GM04503 (cell line): ENCODE data around the gene RAX2.

Experiments
- DNase-seq: peaks from one replicate; pipeline ENCODE4 v3.0.0-alpha.2; 2012; ENCODE audit warnings: low read depth

RAX2 gene

DNA sequence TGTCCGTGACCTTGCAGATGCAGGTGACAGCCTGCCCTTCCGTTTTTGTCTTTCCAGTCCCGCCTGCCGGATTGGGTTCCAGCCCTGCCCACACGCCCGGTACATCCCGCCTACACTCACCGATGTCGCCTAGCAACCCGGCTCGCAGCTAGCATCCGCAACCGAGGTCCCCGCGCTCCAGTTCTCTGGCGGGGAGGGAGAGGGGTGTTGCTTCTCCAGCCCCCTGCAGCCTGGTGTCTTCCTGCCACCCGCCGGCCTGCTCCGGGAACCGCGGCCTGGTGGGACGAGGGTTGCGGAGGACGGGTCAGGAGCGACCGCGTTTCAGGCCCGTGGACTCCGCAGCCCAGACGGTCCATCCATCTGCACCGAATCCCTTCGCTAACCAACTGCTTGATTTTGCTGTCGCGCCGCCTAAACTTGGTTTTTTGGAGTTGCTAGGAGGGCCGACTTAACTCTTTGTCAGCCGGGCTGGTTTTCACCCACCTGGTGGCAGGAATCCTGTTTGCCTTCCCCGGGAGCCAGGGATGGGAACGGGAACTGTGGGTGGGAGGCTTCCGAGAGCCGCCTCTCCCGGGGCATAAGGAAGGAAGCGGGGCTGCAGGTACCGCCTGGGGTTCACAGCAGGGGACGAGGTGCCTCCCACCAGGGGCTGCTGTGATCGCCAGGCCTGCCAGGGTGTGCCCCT is 29.5 kb upstream of the RAX2 start:
- DNase-seq = no peak

DNA sequence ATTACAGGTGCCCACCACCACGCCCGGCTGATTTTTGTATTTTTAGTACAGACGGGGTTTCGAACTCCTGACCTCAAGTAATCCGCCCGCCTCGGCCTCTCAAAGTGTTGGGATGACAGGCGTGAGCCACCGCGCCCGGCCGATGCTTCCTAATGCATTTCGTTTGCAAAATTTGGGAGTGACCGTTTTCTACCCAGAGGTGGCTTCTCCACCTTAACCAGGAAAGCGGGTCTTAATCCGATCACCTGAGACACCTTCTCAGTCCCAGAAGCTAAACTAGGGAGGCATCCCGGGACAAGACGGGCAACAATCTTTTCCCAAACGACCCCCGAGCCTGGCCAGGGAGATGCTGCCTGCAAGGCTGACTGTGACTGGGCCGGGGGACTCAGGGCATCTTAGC is 29.0 kb upstream of the RAX2 start:
- DNase-seq = no peak

DNA sequence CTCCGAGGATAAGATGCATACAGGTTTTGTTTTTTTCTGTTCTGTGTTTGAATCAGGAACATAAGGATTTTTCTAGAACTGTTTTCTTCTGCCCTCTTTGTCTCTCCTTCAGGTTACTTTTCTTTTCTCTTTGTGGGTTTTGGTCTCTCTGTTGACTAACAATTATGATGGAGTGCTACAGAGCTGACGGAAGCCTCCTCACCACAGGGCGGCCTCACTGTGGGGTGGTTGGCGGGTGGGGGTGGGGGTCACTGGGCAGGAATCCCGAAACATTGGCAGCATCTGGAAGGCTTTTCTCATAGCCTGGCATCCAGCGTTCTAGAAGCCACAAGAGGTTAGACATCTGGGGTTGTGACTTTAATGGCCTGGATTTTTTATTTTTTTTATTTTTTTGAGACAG is 26.1 kb upstream of the RAX2 start:
- DNase-seq = no peak

DNA sequence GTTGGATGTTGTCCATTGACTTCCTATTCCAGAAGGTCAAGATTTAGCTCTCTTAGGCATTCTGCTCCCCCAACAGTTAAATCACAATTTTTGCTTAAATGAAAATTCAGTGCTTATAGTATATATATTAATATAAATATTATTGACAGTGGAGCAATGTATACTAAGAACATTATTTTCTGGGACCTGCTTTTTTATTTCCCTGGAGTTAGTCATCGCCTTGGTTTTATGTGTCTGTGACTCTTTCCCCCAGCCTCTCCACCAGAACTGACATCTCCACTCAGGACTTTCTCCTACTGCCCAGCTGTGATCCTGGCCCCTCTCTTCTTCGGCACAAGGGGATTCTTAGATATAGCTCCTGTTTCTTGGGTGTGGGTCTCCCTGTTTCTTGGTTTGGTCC is 24.3 kb upstream of the RAX2 start:
- DNase-seq = no peak

DNA sequence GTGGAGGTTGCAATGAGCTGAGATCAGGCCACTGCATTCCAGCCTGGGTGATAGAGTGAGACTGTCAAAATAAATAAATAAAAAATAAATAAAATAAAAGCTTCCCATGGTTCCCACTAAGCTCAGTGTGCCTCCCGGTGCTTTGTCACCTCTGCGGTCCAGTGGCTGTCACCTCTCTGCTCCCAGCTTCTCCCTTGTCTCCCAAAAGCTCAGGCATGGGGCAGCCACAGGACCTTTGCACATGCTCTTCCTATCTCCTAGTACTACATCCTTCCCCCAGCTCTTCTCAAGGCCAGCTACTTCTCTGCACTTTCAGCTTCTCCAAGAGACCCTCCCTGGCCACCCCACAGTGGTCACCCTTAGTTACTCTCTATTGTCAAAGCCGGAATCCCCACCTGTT is 21.8 kb upstream of the RAX2 start:
- DNase-seq = no peak

DNA sequence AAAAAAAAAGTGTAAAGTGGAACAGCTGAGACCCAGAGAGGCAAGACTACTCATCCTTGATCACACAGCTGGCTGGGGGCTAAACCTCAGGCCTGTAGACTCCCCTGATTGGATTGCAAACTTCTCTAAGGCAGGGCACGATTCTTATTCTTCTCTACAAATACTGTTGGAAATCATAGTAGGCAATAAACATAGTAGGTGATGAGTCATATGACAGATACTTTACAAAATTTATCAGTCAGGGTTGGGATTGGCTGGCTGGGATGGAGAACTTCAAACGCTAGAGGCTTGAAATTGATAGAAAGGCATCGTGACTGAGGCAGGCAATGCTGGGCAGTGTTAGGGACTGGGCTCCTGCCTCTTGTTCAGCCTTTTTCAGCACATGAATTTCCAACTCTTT is 20.1 kb upstream of the RAX2 start:
- no peak for DNase-seq

DNA sequence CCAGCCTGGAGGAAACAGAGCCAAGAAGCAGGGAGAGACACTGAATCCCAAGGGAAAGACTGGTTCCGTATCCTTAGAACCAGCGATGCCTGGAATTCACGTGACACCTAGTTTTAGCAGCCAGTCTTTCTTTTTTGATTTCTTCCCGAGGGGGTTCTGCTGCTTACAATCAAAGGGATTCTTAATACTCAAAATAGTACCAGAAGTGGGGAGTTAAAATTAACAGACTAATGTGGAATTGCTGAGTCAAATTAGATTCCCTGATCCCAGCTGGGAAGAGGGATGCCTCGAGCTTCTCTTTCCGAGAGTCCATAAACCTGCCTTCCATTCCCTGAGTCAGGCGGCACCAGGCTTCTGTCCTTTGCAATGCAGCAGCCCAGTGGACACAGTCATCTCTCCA is 18.9 kb upstream of the RAX2 start:
- no peak for DNase-seq

DNA sequence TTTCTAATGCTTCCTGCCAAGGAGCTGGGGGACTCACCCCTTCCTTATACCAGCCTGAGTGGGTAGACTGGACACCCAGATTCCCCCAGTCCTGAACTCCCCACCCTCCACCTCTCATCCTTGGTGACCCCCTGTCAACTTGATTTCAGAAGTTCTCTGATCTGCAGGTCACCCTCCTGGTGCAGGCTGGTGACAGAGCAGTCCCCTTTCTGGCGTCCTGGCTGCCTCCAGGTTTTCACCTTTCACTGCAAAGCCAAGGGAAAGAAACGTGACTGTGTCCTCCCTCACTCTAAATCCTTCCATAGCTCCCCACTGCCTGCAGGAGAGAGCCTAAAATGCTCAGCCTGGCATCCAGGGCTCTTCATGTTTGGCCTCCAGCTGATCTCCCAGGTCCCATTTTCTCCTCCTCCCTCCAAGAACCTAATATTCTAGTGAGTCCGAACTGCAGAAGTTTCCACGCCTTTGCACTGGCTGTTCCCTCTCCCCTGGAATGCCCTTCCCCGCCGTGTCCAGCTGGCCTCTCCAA is 18.2 kb upstream of the RAX2 start:
- no peak for DNase-seq

DNA sequence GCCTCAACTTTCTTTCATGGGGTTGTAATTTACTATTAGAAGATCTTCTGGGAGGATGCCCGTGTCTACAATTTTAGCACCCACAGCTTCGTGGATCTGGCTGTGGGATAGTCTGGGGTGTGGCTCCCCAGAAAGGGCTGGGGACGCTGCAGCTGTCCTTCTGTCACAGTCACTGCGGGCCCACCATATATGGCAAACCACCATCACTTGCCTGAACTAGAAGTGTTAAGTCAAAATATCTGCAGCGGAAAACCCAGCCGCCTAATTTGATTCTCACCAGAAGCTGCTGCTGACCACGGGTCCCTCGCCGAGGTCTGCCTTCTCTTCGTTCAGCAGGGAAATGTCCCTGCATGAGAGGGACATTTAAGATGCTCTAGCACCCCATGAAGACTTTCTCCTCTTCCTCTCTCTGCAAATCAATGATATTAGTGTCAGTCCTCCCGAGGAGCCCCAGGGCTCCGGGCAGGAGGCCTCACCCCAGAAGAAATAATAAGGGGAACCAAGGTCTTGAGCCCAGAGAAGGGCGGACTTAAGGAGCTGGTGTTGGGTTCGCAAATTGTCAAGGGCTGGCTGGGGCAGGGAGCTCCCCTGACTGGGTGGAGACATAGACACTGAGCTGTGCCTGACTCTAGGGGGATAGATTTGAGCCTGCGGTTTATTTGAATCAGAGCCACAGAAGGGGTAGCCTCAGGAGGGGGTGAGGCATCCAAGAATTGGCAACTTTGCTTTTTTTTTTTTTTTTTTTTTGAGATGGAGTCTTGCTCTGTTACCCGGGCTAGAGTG is 17.2 kb upstream of the RAX2 start:
- no peak for DNase-seq

DNA sequence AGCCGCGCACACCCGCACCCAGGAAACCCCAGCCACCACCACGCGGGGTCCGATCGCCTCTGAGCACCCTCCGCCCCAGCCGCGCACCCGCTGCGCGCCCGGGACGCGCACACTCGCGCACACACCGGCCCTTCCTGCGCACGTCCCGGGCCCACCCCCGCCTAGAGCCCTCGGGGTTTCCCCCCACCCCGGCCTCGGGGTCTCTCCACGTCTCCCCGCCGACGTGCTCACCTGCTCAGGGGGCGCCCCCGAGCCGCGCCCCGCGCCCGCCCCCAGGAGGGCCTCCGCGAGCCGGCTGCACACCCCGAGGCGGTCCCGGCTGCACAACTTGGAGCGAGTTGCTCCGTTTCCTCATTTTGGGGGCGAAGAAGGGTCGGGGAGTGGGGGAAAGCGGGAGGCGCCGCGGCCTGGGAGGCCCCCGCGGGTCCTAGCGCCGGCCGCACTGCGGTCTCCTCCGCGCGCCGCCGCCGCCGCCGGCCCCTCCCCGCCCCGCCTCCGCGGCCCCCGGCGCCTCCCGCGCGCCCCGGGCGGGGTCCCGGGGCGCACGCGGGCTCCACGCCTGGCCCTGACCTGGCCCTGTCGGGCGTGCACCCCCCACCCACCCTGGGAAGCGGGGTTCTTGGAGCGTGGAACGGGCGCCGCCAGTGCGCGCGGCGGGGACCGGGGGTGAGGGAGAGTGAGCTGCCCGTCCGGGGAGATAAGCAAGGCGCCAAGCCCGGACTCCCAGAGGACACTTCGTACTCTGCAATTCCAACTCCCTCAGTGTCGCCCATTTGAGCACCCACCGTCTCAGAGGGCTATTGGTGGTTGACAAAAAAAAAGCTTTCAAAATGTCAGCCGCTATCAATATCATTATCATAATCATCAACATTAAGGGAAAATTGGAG is 14.2 kb upstream of the RAX2 start, which contains the start of gene MATK:
Gene MATK, minus strand, starts transcription at position 444 of the 887 bp plus-strand sequence. CDS start 1,246 bp downstream, outside the sequence.
- DNase-seq = no peak

DNA sequence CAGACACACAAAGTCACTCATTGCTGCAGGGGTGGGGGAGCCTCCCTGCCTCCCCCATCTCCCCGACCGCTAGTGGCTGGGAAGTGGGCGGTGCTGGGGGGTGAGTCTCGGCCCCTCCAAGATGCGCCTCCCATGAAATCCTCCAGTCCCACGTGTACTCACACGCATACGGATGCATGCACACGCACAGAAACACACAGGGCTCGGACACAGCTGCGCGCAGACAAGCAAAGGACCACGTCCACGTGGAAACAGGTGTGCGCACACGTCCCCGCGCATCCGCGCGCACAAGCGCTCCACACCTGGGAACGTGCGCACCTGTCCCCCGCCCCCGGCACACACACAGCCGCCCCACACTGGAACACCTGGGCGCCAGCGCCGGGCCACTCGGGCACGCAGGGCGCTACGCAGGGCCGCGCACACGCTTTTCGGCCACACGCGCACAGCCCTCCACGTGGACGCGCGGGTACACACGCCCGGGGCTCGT is 13.5 kb upstream of the RAX2 start:
- no peak for DNase-seq

DNA sequence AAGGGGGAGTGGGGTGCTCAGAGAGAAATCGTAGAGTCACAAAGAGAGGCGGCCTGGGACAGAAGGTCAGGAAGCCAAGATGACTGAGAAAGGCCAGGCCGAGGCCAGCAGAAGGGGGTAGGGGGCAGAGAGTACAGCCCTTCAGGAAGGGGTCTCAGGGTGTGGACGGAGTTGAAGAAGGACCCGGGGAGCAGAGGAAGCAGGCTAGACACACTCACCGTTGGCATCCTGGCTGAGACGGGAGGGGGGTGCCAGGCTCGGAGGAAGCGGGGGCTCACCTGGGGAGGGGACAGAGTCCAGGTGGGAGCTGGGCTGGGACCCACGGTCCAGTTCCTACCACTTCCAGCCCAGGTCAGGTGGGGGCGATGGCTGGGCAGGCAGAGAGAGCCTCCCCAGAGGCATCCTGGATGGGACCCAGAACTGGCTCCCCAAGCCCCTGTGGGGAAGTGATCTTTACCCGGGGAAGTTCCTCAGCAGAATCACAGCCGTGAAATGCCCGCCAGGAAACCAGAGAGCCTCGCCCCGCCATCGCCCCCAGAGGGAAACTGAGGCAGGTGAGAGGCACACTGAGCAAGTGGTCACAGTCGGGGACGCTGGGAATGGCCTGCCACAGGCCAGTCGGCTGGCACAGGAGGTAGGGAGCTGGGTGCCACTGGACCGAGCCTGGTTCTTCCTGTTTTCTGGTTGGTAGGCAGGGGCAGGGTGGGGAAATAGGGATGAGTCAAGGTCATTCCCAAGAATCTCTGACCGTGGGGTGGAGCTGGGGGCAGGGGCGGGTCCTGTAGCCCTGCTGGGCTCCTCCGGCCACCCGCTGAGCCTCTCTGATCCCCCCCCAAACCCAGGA is 12.8 kb upstream of the RAX2 start:
- DNase-seq = no peak

DNA sequence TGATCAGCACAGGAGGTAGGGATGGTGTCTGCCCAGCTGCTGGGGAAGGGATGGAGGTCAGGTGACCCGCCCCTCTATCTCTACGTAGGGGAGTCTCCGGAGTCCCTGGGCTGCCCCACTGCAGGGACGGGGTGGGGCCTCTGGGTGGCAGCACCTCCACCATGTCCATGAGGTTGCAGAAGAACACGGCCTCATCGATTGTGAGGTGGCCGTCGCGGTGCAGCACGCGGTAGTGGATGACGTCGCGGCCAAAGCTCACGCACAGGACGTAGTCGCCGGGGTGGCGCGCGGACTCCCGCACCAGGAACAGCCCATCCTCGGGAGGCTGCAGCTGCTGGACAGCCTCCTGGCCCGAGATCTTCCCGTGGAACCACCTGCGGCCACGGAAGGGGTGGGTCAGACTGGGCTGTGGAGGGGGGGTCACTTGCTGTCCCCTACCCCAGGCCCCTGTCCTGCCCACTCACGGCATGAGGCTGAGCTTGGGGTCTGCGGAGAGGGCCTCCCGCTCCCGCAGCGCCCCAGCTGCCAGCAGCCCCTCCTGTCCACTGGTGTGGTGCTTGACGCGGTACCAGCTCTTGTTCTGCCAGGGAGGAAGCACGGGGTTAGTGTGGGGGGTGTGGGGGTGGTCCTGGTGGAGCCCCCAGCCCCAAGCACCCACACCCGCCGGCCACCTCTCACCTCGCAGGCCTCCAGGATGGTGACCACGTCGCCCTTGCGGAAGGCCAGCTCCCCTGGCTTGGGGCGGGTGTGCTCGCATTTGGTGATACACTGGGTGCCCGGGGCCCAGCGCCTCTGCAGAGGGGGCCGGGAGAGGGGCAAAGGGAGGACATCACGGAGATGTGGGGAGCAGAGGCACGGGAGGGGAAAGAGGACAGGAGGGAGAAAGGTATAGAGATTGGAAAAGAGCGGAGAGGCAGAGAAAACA is 11.9 kb upstream of the RAX2 start:
- DNase-seq = no peak

DNA sequence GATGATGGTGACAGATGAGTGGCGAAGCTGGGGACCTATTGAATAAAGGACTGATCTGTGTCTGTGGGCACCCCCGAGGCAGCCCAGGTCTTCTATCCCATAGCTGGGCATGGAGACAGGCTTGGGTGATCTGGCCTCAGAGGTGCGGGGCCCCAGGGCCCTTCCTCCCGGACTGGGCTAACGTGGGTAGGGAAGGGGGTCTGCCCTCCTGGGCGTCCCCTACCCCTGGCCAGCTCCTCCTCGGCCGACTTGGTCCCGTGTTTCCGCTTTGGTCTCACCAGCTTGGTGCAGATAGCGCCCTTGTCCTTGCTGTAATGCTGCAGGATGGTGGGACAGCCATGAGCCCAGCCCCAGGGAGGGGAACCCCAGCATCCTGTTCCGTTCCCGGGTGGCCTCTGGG is 10.9 kb upstream of the RAX2 start:
- no peak for DNase-seq

DNA sequence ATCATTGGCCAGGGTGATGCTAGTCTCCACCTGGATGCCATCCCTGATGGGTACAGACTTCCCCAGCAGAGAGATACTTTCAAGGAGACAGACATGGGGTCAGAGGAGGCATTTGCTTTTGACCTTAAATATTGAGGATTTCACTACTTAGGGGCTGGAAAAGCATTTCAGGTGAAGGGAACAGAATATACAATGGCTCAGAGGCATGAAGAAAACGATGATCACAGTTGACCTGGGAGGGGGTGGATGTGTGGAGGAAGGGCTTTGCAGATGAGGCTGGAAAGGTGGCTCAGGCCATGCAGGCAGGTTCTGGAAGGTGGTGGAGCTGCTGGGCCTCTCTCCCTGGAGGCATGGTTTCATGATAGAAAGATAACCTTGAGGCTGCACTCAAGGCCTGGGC is 10.3 kb upstream of the RAX2 start:
- no peak for DNase-seq

DNA sequence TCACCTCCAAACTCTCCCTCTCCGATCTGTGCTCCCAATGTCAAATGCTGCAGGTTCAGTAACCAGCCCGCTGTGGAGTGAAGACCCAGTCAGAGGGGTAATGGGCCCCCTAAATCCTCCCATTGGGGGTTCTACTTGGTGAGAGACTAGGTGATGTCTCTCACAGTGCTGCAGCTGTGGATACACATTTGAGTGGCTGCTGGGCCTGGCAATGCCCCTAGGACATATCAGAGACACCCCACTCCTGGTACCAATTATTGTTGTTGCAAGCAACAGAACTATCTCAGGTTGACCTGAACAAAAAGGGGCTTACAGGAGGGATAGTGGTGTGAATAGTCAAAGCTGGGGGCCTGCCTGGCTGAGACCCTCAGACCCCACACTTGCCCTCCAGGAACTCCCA is 9.6 kb upstream of the RAX2 start:
- no peak for DNase-seq

DNA sequence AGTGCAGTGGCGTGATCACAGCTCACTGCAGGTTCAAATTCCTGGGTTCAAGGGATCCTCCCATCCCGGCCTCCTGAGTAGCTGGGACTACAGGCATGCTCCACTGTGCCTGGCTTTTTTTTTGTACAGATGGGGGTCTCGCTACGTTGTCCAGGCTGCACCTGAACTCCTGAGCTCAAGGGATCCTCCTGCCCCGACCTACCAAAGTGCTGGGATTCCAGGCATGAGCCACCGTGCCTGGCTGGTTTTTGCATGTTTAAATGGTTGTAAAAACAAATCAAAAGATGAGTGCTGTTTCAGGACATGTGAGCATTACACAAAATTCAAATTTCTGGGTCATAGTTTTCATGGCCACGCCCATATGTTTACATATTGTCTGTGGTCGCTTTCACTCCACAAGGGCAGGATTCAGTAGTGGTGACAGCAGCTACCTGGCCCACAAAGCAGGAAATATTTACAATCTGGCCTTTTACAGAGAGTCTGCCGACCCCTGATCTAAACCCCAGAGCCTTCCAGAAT is 8.8 kb upstream of the RAX2 start:
- no peak for DNase-seq

DNA sequence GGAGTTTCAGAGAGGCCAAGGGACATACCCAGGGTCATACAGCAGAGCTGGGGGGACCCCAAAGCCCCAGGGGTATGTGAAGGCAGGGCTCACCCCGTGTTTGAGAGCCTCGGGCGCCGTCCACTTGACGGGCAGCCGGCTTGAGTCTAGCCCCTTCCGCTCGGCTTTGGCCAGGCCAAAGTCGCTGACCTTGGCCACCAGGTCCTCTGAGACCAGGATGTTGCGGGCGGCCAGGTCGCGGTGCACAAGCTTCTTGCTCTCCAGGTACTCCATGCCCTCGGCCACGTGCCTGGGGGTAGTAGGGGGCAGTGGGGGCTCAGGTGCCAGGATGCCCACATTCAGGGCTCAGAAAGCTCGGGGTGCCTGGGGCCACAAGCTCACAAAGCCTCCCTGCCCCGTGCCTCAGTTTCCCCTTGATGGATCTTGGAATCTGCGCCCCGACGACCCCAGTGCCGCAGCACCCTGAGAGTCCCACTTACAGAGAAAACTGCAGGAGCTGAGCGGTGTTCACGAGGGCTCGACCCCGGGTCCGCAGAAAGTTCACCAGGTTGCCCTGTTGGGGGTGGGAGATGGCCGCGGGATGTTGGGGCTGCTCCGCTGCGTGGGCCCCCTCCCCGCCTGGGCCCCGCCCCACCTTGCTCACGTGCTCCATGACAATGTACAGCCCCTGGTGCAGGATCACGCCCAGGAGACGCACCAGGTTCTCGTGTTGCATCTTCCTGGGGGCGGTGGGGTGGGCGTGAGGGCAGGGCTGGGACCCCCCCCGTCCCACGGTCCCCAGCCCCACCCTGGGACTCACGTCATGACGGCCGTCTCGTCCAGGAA is 7.1 kb upstream of the RAX2 start:
- DNase-seq = no peak
